ENCODE data around the gene PPP1CA.

Gene PPP1CA

GRCh38 chr11:67351275-67352005 lies 50.2 kb downstream of the PPP1CA start:
- DNase-seq (ENCODE audit: low read depth): no peak

GRCh38 chr11:67349928-67350465 lies 51.7 kb downstream of the PPP1CA start:
- no peak for DNase-seq (ENCODE audit: low read depth)

- no peak for DNase-seq (ENCODE audit: low read depth)
Observed at GRCh38 chr11:67349457-67349856, 52.2 kb downstream of the PPP1CA start.

- no peak for DNase-seq (ENCODE audit: low read depth)
Observed at GRCh38 chr11:67349036-67349435, 52.6 kb downstream of the PPP1CA start.

All from stimulated activated CD8-positive, alpha-beta memory T cell treated with anti-CD3 and anti-CD28 coated beads, Interleukin-15, amount 100 ng/mL, for 24 hours (primary cell).